Lower lobe of right lung (tissue), 2 donors: Measurements from ENCODE around the gene NAMPT. TPM values are rescaled to one million over a fixed set of nuclear protein-coding genes. Genes with fewer than 3 reads are reported as not detected.
A peak's percentile ranks its signal among the peaks of the same experiment; 100 is the strongest.

ENCODE experiments used
- ATAC-seq, 2 donors: fragments of 200-7000 bp; cut with Tn5 transposase; one replicate each; pipeline ENCODE4 v1.9.1; 2020 to 2022; ENCODE audit warnings: mild to moderate bottlenecking in 2 of 2, moderate library complexity in 2 of 2
- DNase-seq: peaks from one replicate; pipeline ENCODE4 v3.0.0-alpha.2; 2020
- H3K27ac ChIP-seq: fragments of 200-600 bp; one replicate; pipeline ENCODE4 v1.8.0; 2022
- H3K27me3 ChIP-seq: fragments of 200-600 bp; one replicate; pipeline ENCODE4 v1.8.0; 2022; ENCODE audit warnings: low read depth
- H3K36me3 ChIP-seq: fragments of 200-600 bp; one replicate; pipeline ENCODE4 v1.8.0; 2022; ENCODE audit warnings: mild to moderate bottlenecking
- H3K4me1 ChIP-seq: fragments of 200-600 bp; one replicate; pipeline ENCODE4 v1.8.0; 2022
- H3K4me3 ChIP-seq: fragments of 200-600 bp; one replicate; pipeline ENCODE4 v1.8.0; 2022; ENCODE audit warnings: mild to moderate bottlenecking
- H3K9me3 ChIP-seq: fragments of 200-600 bp; one replicate; pipeline ENCODE4 v1.8.0; 2022
- CTCF ChIP-seq: fragments of 200-600 bp; IDR thresholded peaks from one replicate; pipeline ENCODE4 v1.8.0; 2022; ENCODE audit warnings: antibody characterized with exemption, mild to moderate bottlenecking
- intact Hi-C: fragments of 100-400 bp; cut with DNase I; formaldehyde crosslinking; loops from one replicate; pipeline ENCODE4 v1.11.0; 2022
- total RNA-seq: library from RNA; stranded (reverse); fragmentation: NEBNext Ultra II Directional; extraction: Animal tissue kit (Norgen Biotek cat#: 25700); gene quantifications from one replicate; pipeline ENCODE4 v1.2.1, GENCODE V29; 2021
- donor health status: DM: no; HTN: yes; CAD: no; lungs with severe emphysema.

Gene NAMPT
- total RNA-seq, 1 donor from 2014 or later, result 177 TPM

- Histone ChIP-seq H3K4me3 (no peak overlapping the region), H3K4me1 (peaks cover 47% of the 10 kb centered on the region), H3K36me3 (peaks cover 38% of the 10 kb centered on the region), H3K27me3 (no peaks in the 10 kb centered on the region), H3K27ac (no peak overlapping the region), H3K9me3 (no peaks in the 10 kb centered on the region)
- intact Hi-C loops, result no loop called here
- ATAC-seq, result no peak
- no peak for DNase-seq
- TF ChIP-seq CTCF, result no peak
These were observed 6.8 kb downstream of the NAMPT start for GRCh38 chr7:106277976-106278375.

- no peak overlapping the region for H3K4me3 ChIP-seq
- ATAC-seq, result no peak
- intact Hi-C loops, result no loop called here
- peaks cover 32% of the 10 kb centered on the region for H3K4me1 ChIP-seq
- peaks cover 53% of the 10 kb centered on the region for H3K36me3 ChIP-seq
- H3K9me3 ChIP-seq, result no peaks in the 10 kb centered on the region
- no peak for DNase-seq
- no peak for TF ChIP-seq CTCF
- no peak overlapping the region for H3K27ac ChIP-seq
- no peaks in the 10 kb centered on the region for H3K27me3 ChIP-seq
These were observed 8.3 kb downstream of the NAMPT start for GRCh38 chr7:106276513-106276912.

- no peak overlapping the region for H3K4me3 ChIP-seq
- H3K9me3 ChIP-seq, result no peaks in the 10 kb centered on the region
- no peak overlapping the region for H3K27ac ChIP-seq
- H3K27me3 ChIP-seq, result no peaks in the 10 kb centered on the region
- H3K4me1 ChIP-seq, result peaks cover under 1% of the 10 kb centered on the region
- ATAC-seq, result no peak
- peaks cover 86% of the 10 kb centered on the region for H3K36me3 ChIP-seq
- intact Hi-C loops, result no loop called here
- no peak for TF ChIP-seq CTCF
- no peak for DNase-seq
These were observed 11.6 kb downstream of the NAMPT start for GRCh38 chr7:106273009-106273668.

- peak in 1 of 2 donors; percentile 7 for ATAC-seq
- Histone ChIP-seq H3K36me3 (peaks cover 98% of the 10 kb centered on the region), H3K27me3 (no peaks in the 10 kb centered on the region), H3K4me1 (no peaks in the 10 kb centered on the region), H3K9me3 (no peaks in the 10 kb centered on the region), H3K27ac (no peak overlapping the region), H3K4me3 (no peak overlapping the region)
- intact Hi-C loops, result no loop called here
- DNase-seq, result no peak
- no peak for TF ChIP-seq CTCF
These were observed 14.4 kb downstream of the NAMPT start for GRCh38 chr7:106270122-106270977.

GRCh38 chr7:106269254-106269961, 15.4 kb downstream of the NAMPT start:
- Histone ChIP-seq H3K4me1 (no peaks in the 10 kb centered on the region), H3K27me3 (no peaks in the 10 kb centered on the region), H3K36me3 (peaks cover 98% of the 10 kb centered on the region), H3K27ac (no peak overlapping the region), H3K9me3 (no peaks in the 10 kb centered on the region), H3K4me3 (no peak overlapping the region)
- intact Hi-C loops, result no loop called here
- ATAC-seq (peak in 1 of 2 donors; percentile 2), DNase-seq (no peak)
- TF ChIP-seq CTCF, result no peak
